Activated CD8-positive, alpha-beta T cell treated with anti-CD3 and anti-CD28 coated beads for 36 hours (primary cell): ENCODE results near the gene BAX. TPM values are rescaled to one million over a fixed set of nuclear protein-coding genes. Genes with fewer than 3 reads are reported as not detected.

Experiments used
- ATAC-seq: fragments of 200-7000 bp; cut with Tn5 transposase; one replicate; pipeline ENCODE4 v1.10.0; 2021; ENCODE audit warnings: mild to moderate bottlenecking, moderate library complexity
- CTCF ChIA-PET: fragments of 350-600 bp; sonication (Branson Sonifier 250); formaldehyde crosslinking; loops from one replicate; lab custom pipeline; 2021; ENCODE audit warnings: antibody characterized with exemption; lab: Charles Lee
- POLR2A ChIA-PET: fragments of 350-600 bp; sonication (Branson Sonifier 250); formaldehyde crosslinking; loops from one replicate; lab custom pipeline; 2021; ENCODE audit warnings: antibody characterized with exemption; lab: Charles Lee
- DNase-seq: peaks from one replicate; pipeline ENCODE4 v3.0.0-alpha.2; 2020
- H3K27ac Mint-ChIP-seq: one replicate; pipeline ENCODE4 v1.8.0; 2021; ENCODE audit warnings: mild to moderate bottlenecking, mixed read lengths
- H3K27me3 Mint-ChIP-seq: one replicate; pipeline ENCODE4 v1.8.0; 2021; ENCODE audit warnings: mixed read lengths
- H3K36me3 Mint-ChIP-seq: one replicate; pipeline ENCODE4 v1.8.0; 2021; ENCODE audit warnings: low read depth, mixed read lengths
- H3K4me1 Mint-ChIP-seq: one replicate; pipeline ENCODE4 v1.8.0; 2021; ENCODE audit warnings: low read depth, mixed read lengths
- H3K4me3 Mint-ChIP-seq: one replicate; pipeline ENCODE4 v1.8.0; 2021; ENCODE audit warnings: mild to moderate bottlenecking, moderate library complexity, mixed read lengths
- H3K9me3 Mint-ChIP-seq: one replicate; pipeline ENCODE4 v1.8.0; 2021; ENCODE audit warnings: mixed read lengths
- CTCF ChIP-seq: fragments of 200-600 bp; IDR thresholded peaks from one replicate; pipeline ENCODE4 v1.8.0; 2022; ENCODE audit warnings: antibody characterized with exemption, mild to moderate bottlenecking
- intact Hi-C: fragments of 100-400 bp; cut with micrococcal nuclease; formaldehyde crosslinking; loops from one replicate; pipeline ENCODE4 v1.10.0; 2022
- total RNA-seq, 2 experiments: library from RNA; stranded (reverse); gene quantifications; one replicate each; pipeline ENCODE4 v1.2.3, GENCODE V29; 2021

Gene BAX
- total RNA-seq, 2 experiments from 2014 or later: 182 to 189 TPM

- no peak overlapping the region for H3K27ac Mint-ChIP-seq
- peaks cover 46% of the 10 kb centered on the region for H3K36me3 Mint-ChIP-seq
- no peak for TF ChIP-seq CTCF
- no peaks in the 10 kb centered on the region for H3K27me3 Mint-ChIP-seq
- ChIA-PET CTCF (interaction anchor here (1.5 kb wide), 1 partner anchor 11 kb away, joined by 3 read pairs; the partner anchor contains the start of gene NUCB1), POLR2A (interaction anchor here (0.8 to 1.1 kb wide), 2 partner anchors 9 to 37 kb away, joined by 3 read pairs; no protein-coding TSS in a partner anchor)
- no peaks in the 10 kb centered on the region for H3K4me1 Mint-ChIP-seq
- DNase-seq (no peak), ATAC-seq (no peak)
- no peak overlapping the region for H3K4me3 Mint-ChIP-seq
- intact Hi-C loops: no loop called here
- no peaks in the 10 kb centered on the region for H3K9me3 Mint-ChIP-seq
Observed at GRCh38 chr19:48910803-48911202, 43.9 kb upstream of the BAX start.

- Mint-ChIP-seq H3K27ac (no peak overlapping the region), H3K36me3 (peaks cover 44% of the 10 kb centered on the region), H3K9me3 (no peaks in the 10 kb centered on the region), H3K27me3 (no peaks in the 10 kb centered on the region), H3K4me1 (no peaks in the 10 kb centered on the region), H3K4me3 (no peak overlapping the region)
- ChIA-PET POLR2A (interaction anchor here (1.0 to 2.2 kb wide), 2 partner anchors 11 to 85 kb away, joined by 3 to 5 read pairs; no protein-coding TSS in a partner anchor), CTCF (interaction anchor here (1.9 kb wide), 1 partner anchor 20 kb away, joined by 5 read pairs; the partner anchor contains the start of gene DHDH)
- ATAC-seq (peak; percentile 84), DNase-seq (peak; percentile 47)
- intact Hi-C loops: no loop called here
- TF ChIP-seq CTCF: no peak
Observed at GRCh38 chr19:48913114-48913889, 41.4 kb upstream of the BAX start.

- TF ChIP-seq CTCF: no peak
- H3K9me3 Mint-ChIP-seq: no peaks in the 10 kb centered on the region
- H3K36me3 Mint-ChIP-seq: peaks cover 46% of the 10 kb centered on the region
- H3K27ac Mint-ChIP-seq: no peak overlapping the region
- no peaks in the 10 kb centered on the region for H3K4me1 Mint-ChIP-seq
- POLR2A ChIA-PET: interaction anchor here (0.8 to 2.2 kb wide), 2 partner anchors 10 to 12 kb away, joined by 4 to 5 read pairs; no protein-coding TSS in a partner anchor
- DNase-seq (no peak), ATAC-seq (no peak)
- no peak overlapping the region for H3K4me3 Mint-ChIP-seq
- intact Hi-C loops: no loop called here
- CTCF ChIA-PET: interaction anchor here (1.9 kb wide), 1 partner anchor 19 kb away, joined by 5 read pairs; the partner anchor contains the start of gene DHDH
- no peaks in the 10 kb centered on the region for H3K27me3 Mint-ChIP-seq
Observed at GRCh38 chr19:48914181-48914580, 40.5 kb upstream of the BAX start.

GRCh38 chr19:48915757-48916156 is 38.9 kb upstream of the BAX start:
- Mint-ChIP-seq H3K4me1 (no peaks in the 10 kb centered on the region), H3K4me3 (no peak overlapping the region), H3K9me3 (no peaks in the 10 kb centered on the region), H3K36me3 (peaks cover 38% of the 10 kb centered on the region), H3K27ac (no peak overlapping the region), H3K27me3 (no peaks in the 10 kb centered on the region)
- TF ChIP-seq CTCF: no peak
- ATAC-seq (no peak), DNase-seq (no peak)
- ChIA-PET CTCF (interaction anchor here (1.3 kb wide), 1 partner anchor 16 kb away, joined by 4 read pairs; the partner anchor contains the start of gene NUCB1), POLR2A (interaction anchor here (1.7 kb wide), 1 partner anchor 17 kb away, joined by 3 read pairs; the partner anchor contains the start of gene TULP2)
- intact Hi-C loops: no loop called here
